Vagina (tissue), 2 donors: ENCODE results near the gene PRSS57. TPM values are rescaled to one million over a fixed set of nuclear protein-coding genes. Genes with fewer than 3 reads are reported as not detected.

Source experiments
- DNase-seq, 2 donors: peaks; one replicate each; pipeline ENCODE4 v3.0.0-alpha.2; 2017; ENCODE audit errors: extremely low spot score in 2 of 2
- H3K27ac ChIP-seq: fragments of 200-600 bp; sonication (generic); one replicate; pipeline ENCODE4 v1.5.1; 2019
- H3K27me3 ChIP-seq: fragments of 200-600 bp; sonication (generic); one replicate; pipeline ENCODE4 v1.5.1; 2019
- H3K36me3 ChIP-seq, 2 donors: fragments of 200-600 bp; sonication (generic); one replicate each; pipeline ENCODE4 v1.5.1; 2017 to 2019
- H3K4me1 ChIP-seq: fragments of 200-600 bp; sonication (generic); one replicate; pipeline ENCODE4 v1.5.1; 2019
- H3K4me3 ChIP-seq, 2 donors: fragments of 200-600 bp; sonication (generic); 1 replicate in 1 of 2; 2 replicates in 1 of 2; pipeline ENCODE4 v1.5.1; 2016 to 2019
- H3K9me3 ChIP-seq: fragments of 200-600 bp; sonication (generic); one replicate; pipeline ENCODE4 v1.5.1; 2019
- CTCF ChIP-seq, 3 experiments: fragments of 450-650 bp in 2 of 3; fragments of 200-600 bp in 1 of 3; sonication (generic) in 1 of 3; IDR thresholded peaks; one replicate each; pipeline ENCODE4 v1.5.1; 2017 to 2019; ENCODE audit warnings: antibody characterized with exemption in 3 of 3, mild to moderate bottlenecking in 2 of 3, moderate library complexity in 2 of 3
- POLR2A ChIP-seq, 2 donors: fragments of 450-650 bp; IDR thresholded peaks; one replicate each; pipeline ENCODE4 v1.6.1; 2017; ENCODE audit warnings: antibody characterized with exemption in 2 of 2, mild to moderate bottlenecking in 2 of 2, moderate library complexity in 2 of 2
- POLR2AphosphoS5 ChIP-seq, 2 donors: sonication (generic); formaldehyde crosslinking; IDR thresholded peaks; one replicate each; pipeline ENCODE4 v1.9.0; 2017; ENCODE audit warnings: antibody characterized with exemption in 2 of 2, mild to moderate bottlenecking in 2 of 2, low read depth in 1 of 2; ENCODE audit not compliant: insufficient read depth in 1 of 2
- intact Hi-C: fragments of 100-400 bp; cut with DNase I; formaldehyde crosslinking; loops from one replicate; pipeline ENCODE4 v1.15.1; 2023
- total RNA-seq: library from RNA; depleted of rRNA; stranded (reverse); fragments of >200 nt; gene quantifications from one replicate; pipeline ENCODE4 v1.2.3, GENCODE V29; 2016

The PRSS57 gene
- total RNA-seq, 1 donor from 2014 or later = not detected

- no peak for TF ChIP-seq CTCF (IDR thresholded peaks at IDR 0.05)
- no peak for TF ChIP-seq POLR2AphosphoS5 (IDR thresholded peaks at IDR 0.05; ENCODE audit: insufficient read depth in 1 of 2, low read depth in 1 of 2)
- no peak for TF ChIP-seq POLR2A (IDR thresholded peaks at IDR 0.05)
- Histone ChIP-seq H3K36me3 (peaks cover 0 to 36% of the 10 kb centered on the region in 2 donors), H3K9me3 (no peaks in the 10 kb centered on the region), H3K27me3 (no peaks in the 10 kb centered on the region), H3K4me3 (no peak overlapping the region), H3K4me1 (peaks cover 7% of the 10 kb centered on the region), H3K27ac (no peak overlapping the region)
- intact Hi-C loops = no loop called here
- no peak for DNase-seq
Observed at GRCh38 chr19:644363-644762, 50.9 kb downstream of the PRSS57 start.

- H3K4me1 ChIP-seq = peaks cover 14% of the 10 kb centered on the region
- H3K9me3 ChIP-seq = no peaks in the 10 kb centered on the region
- intact Hi-C loops = no loop called here
- no peak overlapping the region for H3K27ac ChIP-seq
- H3K27me3 ChIP-seq = no peaks in the 10 kb centered on the region
- H3K4me3 ChIP-seq = no peak overlapping the region
- TF ChIP-seq CTCF (IDR thresholded peaks at IDR 0.05) (no peak), POLR2AphosphoS5 (IDR thresholded peaks at IDR 0.05; ENCODE audit: insufficient read depth in 1 of 2, low read depth in 1 of 2) (no peak), POLR2A (IDR thresholded peaks at IDR 0.05) (no peak)
- H3K36me3 ChIP-seq = peaks cover 0 to 31% of the 10 kb centered on the region in 2 donors
- no peak for DNase-seq
Observed at GRCh38 chr19:643736-644135, 51.5 kb downstream of the PRSS57 start.

GRCh38 chr19:642767-643727 is 52.2 kb downstream of the PRSS57 start:
- Histone ChIP-seq H3K27ac (no peak overlapping the region), H3K4me3 (no peak overlapping the region)

GRCh38 chr19:641702-642101 is 53.5 kb downstream of the PRSS57 start:
- Histone ChIP-seq H3K9me3 (no peaks in the 10 kb centered on the region), H3K27ac (no peak overlapping the region), H3K36me3 (peaks cover 0 to 12% of the 10 kb centered on the region in 2 donors), H3K27me3 (no peaks in the 10 kb centered on the region), H3K4me3 (no peak overlapping the region), H3K4me1 (peaks cover 18% of the 10 kb centered on the region)
- TF ChIP-seq CTCF (IDR thresholded peaks at IDR 0.05) = no peak
- no peak for TF ChIP-seq POLR2A (IDR thresholded peaks at IDR 0.05)
- no peak for TF ChIP-seq POLR2AphosphoS5 (IDR thresholded peaks at IDR 0.05; ENCODE audit: insufficient read depth in 1 of 2, low read depth in 1 of 2)
- intact Hi-C loops = no loop called here
- no peak for DNase-seq

More at GRCh38 chr19:642767-643727, 52.2 kb downstream of the PRSS57 start:
- intact Hi-C loops = no loop called here
- no peaks in the 10 kb centered on the region for H3K27me3 ChIP-seq
- no peaks in the 10 kb centered on the region for H3K9me3 ChIP-seq
- H3K36me3 ChIP-seq = peaks cover 0 to 25% of the 10 kb centered on the region in 2 donors
- no peak for DNase-seq
- H3K4me1 ChIP-seq = peaks cover 18% of the 10 kb centered on the region
- TF ChIP-seq CTCF (IDR thresholded peaks at IDR 0.05) = no peak
- no peak for TF ChIP-seq POLR2AphosphoS5 (IDR thresholded peaks at IDR 0.05; ENCODE audit: insufficient read depth in 1 of 2, low read depth in 1 of 2)
